HCT116 (cell line): Measurements from ENCODE around the gene EEPD1. TPM values are rescaled to one million over a fixed set of nuclear protein-coding genes. Genes with fewer than 3 reads are reported as not detected.

ENCODE experiments used
- ATAC-seq: fragments of 200-7000 bp; cut with Tn5 transposase; 2 replicates; pipeline ENCODE4 v1.9.1; 2020; ENCODE audit warnings: mild to moderate bottlenecking, moderate library complexity
- BruUV-seq: library from RNA; stranded (reverse); fragments of 400-500 nt; replicated peaks from 2 replicates; lab custom pipeline; 2021; lab: Mats Ljungman, UMichigan
- CTCF ChIA-PET: fragments of 300-600 bp; sonication (Branson Sonifier 250); formaldehyde crosslinking; loops from one replicate; lab custom pipeline; 2021; ENCODE audit warnings: antibody characterized with exemption; lab: Charles Lee
- POLR2A ChIA-PET: fragments of 300-600, 350-600 bp; sonication (Branson Sonifier 250); formaldehyde crosslinking; loops from one replicate; lab custom pipeline; 2021; ENCODE audit warnings: antibody characterized with exemption; lab: Charles Lee
- RAD21 ChIA-PET, 2 experiments: fragments of 300-600 bp; sonication (Branson Sonifier 250); formaldehyde crosslinking; loops; one replicate each; lab custom pipeline; 2023; ENCODE audit warnings: low total read pairs in 2 of 2; ENCODE audit not compliant: uncharacterized antibody in 2 of 2, unreplicated experiment in 2 of 2, low non-redundant PET in 1 of 2; lab: Charles Lee
- DNase-seq: peaks from one replicate; pipeline ENCODE4 v3.0.0-alpha.2; 2010; ENCODE audit warnings: low read depth, low spot score
- H2AFZ ChIP-seq: fragments of 200-600 bp; shearing (Covaris generic), sonication (generic); 2 replicates; pipeline ENCODE4 v1.6.1; 2017; ENCODE audit warnings: low read depth, mixed run types, mixed read lengths, antibody characterized with exemption, low read length; ENCODE audit not compliant: poor library complexity, severe bottlenecking
- H3K27ac ChIP-seq: 2 replicates; pipeline ENCODE4 v1.5.1; 2012; ENCODE audit warnings: low read depth, low read length
- H3K27me3 ChIP-seq: fragments of 200-600 bp; sonication (generic); 2 replicates; pipeline ENCODE4 v1.6.1; 2016; ENCODE audit warnings: mixed run types, low read length, mixed read lengths; ENCODE audit not compliant: insufficient read depth
- H3K36me3 ChIP-seq, 2 experiments: fragments of 200-500 bp in 1 of 2; fragments of 200-600 bp in 1 of 2; sonication (Bioruptor generic) in 1 of 2; sonication (generic) in 1 of 2; 2 replicates each; pipeline versions ENCODE4 v1.5.1 to v1.6.1; 2014 to 2016; ENCODE audit warnings: low read length in 2 of 2, inconsistent platforms in 1 of 2, mixed read lengths in 1 of 2, mixed run types in 1 of 2; ENCODE audit not compliant: insufficient read depth in 2 of 2, control insufficient read depth in 1 of 2
- H3K4me1 ChIP-seq, 2 experiments: fragments of 200-600 bp in 1 of 2; sonication (generic) in 1 of 2; 2 replicates each; pipeline versions ENCODE4 v1.5.1 to v1.6.1; 2012 to 2017; ENCODE audit warnings: low read length in 2 of 2, inconsistent platforms in 1 of 2, mild to moderate bottlenecking in 1 of 2, mixed read lengths in 1 of 2, mixed run types in 1 of 2, moderate library complexity in 1 of 2; ENCODE audit not compliant: insufficient read depth in 2 of 2, control insufficient read depth in 1 of 2
- H3K4me2 ChIP-seq: fragments of 200-600 bp; sonication (generic); 2 replicates; pipeline ENCODE4 v1.6.1; 2017; ENCODE audit warnings: mixed run types, low read length, mixed read lengths
- H3K4me3 ChIP-seq, 2 experiments: fragments of 200-600 bp in 1 of 2; sonication (generic) in 1 of 2; replicated peaks in 1 of 2; 2 replicates each; pipeline ENCODE4 v1.5.1; 2011 to 2016; ENCODE audit warnings: low read length in 2 of 2, control low read depth in 1 of 2, low read depth in 1 of 2, mild to moderate bottlenecking in 1 of 2, mixed read lengths in 1 of 2, mixed run types in 1 of 2
- H3K79me2 ChIP-seq: fragments of 200-600 bp; sonication (generic); 2 replicates; pipeline ENCODE4 v1.6.1; 2017; ENCODE audit warnings: mild to moderate bottlenecking, mixed run types, low read length, moderate library complexity, mixed read lengths; ENCODE audit not compliant: insufficient read depth
- H3K9ac ChIP-seq: fragments of 200-600 bp; sonication (generic); 2 replicates; pipeline ENCODE4 v1.6.1; 2016; ENCODE audit warnings: low read length, mixed read lengths
- H3K9me2 ChIP-seq: fragments of 200-600 bp; sonication (generic), shearing (Covaris generic); 2 replicates; pipeline ENCODE4 v1.6.1; 2017; ENCODE audit warnings: mixed run types, mild to moderate bottlenecking, moderate library complexity; ENCODE audit not compliant: insufficient read depth
- H3K9me3 ChIP-seq, 2 experiments: fragments of 200-500 bp in 1 of 2; fragments of 200-600 bp in 1 of 2; sonication (Bioruptor generic) in 1 of 2; sonication (generic) in 1 of 2; 2 replicates each; pipeline ENCODE4 v1.6.1; 2014 to 2017; ENCODE audit warnings: low read length in 2 of 2, mixed read lengths in 2 of 2, inconsistent platforms in 1 of 2, low read depth in 1 of 2, mild to moderate bottlenecking in 1 of 2, mixed run types in 1 of 2, moderate library complexity in 1 of 2; ENCODE audit not compliant: control insufficient read depth in 1 of 2, insufficient read depth in 1 of 2
- H4K20me1 ChIP-seq: fragments of 200-600 bp; sonication (generic), shearing (Covaris generic); 2 replicates; pipeline ENCODE4 v1.6.1; 2017; ENCODE audit warnings: mixed run types, mild to moderate bottlenecking, moderate library complexity; ENCODE audit not compliant: insufficient read depth
- ATF3 ChIP-seq: IDR thresholded peaks from 2 replicates; pipeline ENCODE4 v1.6.1; 2012
- CEBPB ChIP-seq: IDR thresholded peaks from 2 replicates; pipeline ENCODE4 v1.6.1; 2012; ENCODE audit warnings: low read depth
- CTCF ChIP-seq, 3 experiments: fragments of 200-600 bp in 1 of 3; sonication (generic) in 1 of 3; IDR thresholded peaks in 2 of 3; conservative IDR thresholded peaks in 1 of 3; 2 replicates each; pipeline ENCODE4 v1.5.1; 2012 to 2017; ENCODE audit warnings: low read depth in 2 of 3, low read length in 2 of 3, antibody characterized with exemption in 1 of 3, borderline replicate concordance in 1 of 3, control low read depth in 1 of 3, mild to moderate bottlenecking in 1 of 3, mixed read lengths in 1 of 3, mixed run types in 1 of 3, moderate library complexity in 1 of 3; ENCODE audit not compliant: insufficient read depth in 1 of 3
- EGR1 ChIP-seq: IDR thresholded peaks from 2 replicates; pipeline ENCODE4 v1.6.1; 2012; ENCODE audit warnings: low read depth
- ELF1 ChIP-seq: IDR thresholded peaks from 2 replicates; pipeline ENCODE4 v1.6.1; 2012; ENCODE audit warnings: low read depth, borderline replicate concordance
- EZH2 ChIP-seq: fragments of 200-600 bp; sonication (generic); IDR thresholded peaks from 2 replicates; pipeline ENCODE4 v1.6.1; 2017; ENCODE audit warnings: antibody characterized with exemption, mixed run types
- EZH2phosphoT487 ChIP-seq: fragments of 200-600 bp; IDR thresholded peaks from 2 replicates; pipeline ENCODE4 v1.6.1; 2018; ENCODE audit warnings: antibody characterized with exemption, borderline replicate concordance
- JUND ChIP-seq: IDR thresholded peaks from 2 replicates; pipeline ENCODE4 v1.6.1; 2012
- MAX ChIP-seq: IDR thresholded peaks from 2 replicates; pipeline ENCODE4 v1.6.1; 2012
- POLR2A ChIP-seq: IDR thresholded peaks from 2 replicates; pipeline ENCODE4 v1.7.0; 2011; ENCODE audit warnings: borderline replicate concordance; ENCODE audit not compliant: insufficient read depth, insufficient read length; ENCODE audit errors: extremely low read depth
- POLR2AphosphoS5 ChIP-seq: IDR thresholded peaks from 2 replicates; pipeline ENCODE4 v1.6.1; 2011; ENCODE audit warnings: mild to moderate bottlenecking, low read depth, low read length, moderate library complexity
- RAD21 ChIP-seq: IDR thresholded peaks from 2 replicates; pipeline ENCODE4 v1.6.1; 2012; ENCODE audit warnings: low read depth, mild to moderate bottlenecking
- REST ChIP-seq: IDR thresholded peaks from 2 replicates; pipeline ENCODE4 v1.6.1; 2012; ENCODE audit warnings: low read depth
- SIN3A ChIP-seq: IDR thresholded peaks from 2 replicates; pipeline ENCODE4 v1.6.1; 2012; ENCODE audit warnings: low read depth
- TCF7L2 ChIP-seq: IDR thresholded peaks from 2 replicates; pipeline ENCODE4 v1.7.0; 2011; ENCODE audit warnings: borderline replicate concordance, inconsistent platforms; ENCODE audit not compliant: insufficient read depth, insufficient read length; ENCODE audit errors: extremely low read depth
- YY1 ChIP-seq: IDR thresholded peaks from 2 replicates; pipeline ENCODE4 v1.6.1; 2011; ENCODE audit warnings: low read length, low read depth, moderate library complexity, mild to moderate bottlenecking; ENCODE audit not compliant: insufficient replicate concordance; ENCODE audit errors: extremely low read depth
- intact Hi-C: fragments of 100-400 bp; cut with micrococcal nuclease; formaldehyde crosslinking; loops from 2 replicates; pipeline ENCODE4 v1.10.0; 2022
- total RNA-seq: library from RNA; stranded (reverse); gene quantifications from one replicate; pipeline ENCODE4 v1.2.1, GENCODE V29; 2021; ENCODE audit not compliant: unreplicated experiment

EEPD1 gene
- total RNA-seq, 1 experiment from 2014 or later: 4.2 TPM

- H3K79me2 ChIP-seq: no peaks in the 10 kb centered on the region
- no peaks in the 10 kb centered on the region for H3K9me2 ChIP-seq
- BruUV-seq: no TSS peak
- TF ChIP-seq POLR2A: no peak
- no peak for TF ChIP-seq ATF3
- TF ChIP-seq POLR2AphosphoS5: no peak
- TF ChIP-seq REST: no peak
- TF ChIP-seq EZH2: no peak
- no peak for TF ChIP-seq SIN3A
- TF ChIP-seq EGR1: no peak
- TF ChIP-seq ELF1: no peak
- TF ChIP-seq YY1: no peak
- TF ChIP-seq MAX: no peak
- TF ChIP-seq TCF7L2: no peak
- TF ChIP-seq EZH2phosphoT487: no peak
- no peak for TF ChIP-seq JUND
- no peak for TF ChIP-seq CEBPB
- TF ChIP-seq RAD21: no peak
- no peak for TF ChIP-seq CTCF (IDR thresholded peaks at IDR 0.05 in 2 of 3, conservative IDR thresholded peaks at IDR 0.05 in 1 of 3; ENCODE audit: borderline replicate concordance in 1 of 3, insufficient read depth in 1 of 3, low read depth in 2 of 3, low read length in 2 of 3)
- RAD21 ChIA-PET: no interaction called here
- H3K27ac ChIP-seq: no peak overlapping the region
- CTCF ChIA-PET: no interaction called here
- intact Hi-C loops: no loop called here
- no peak overlapping the region for H3K4me3 ChIP-seq
- POLR2A ChIA-PET: no interaction called here
- H4K20me1 ChIP-seq: no peaks in the 10 kb centered on the region
- no peaks in the 10 kb centered on the region for H3K4me1 ChIP-seq
- no peaks in the 10 kb centered on the region for H3K27me3 ChIP-seq
- H3K4me2 ChIP-seq: no peak overlapping the region
- DNase-seq (no peak), ATAC-seq (no peak)
- no peak overlapping the region for H2AFZ ChIP-seq
- H3K9ac ChIP-seq: no peak overlapping the region
- no peaks in the 10 kb centered on the region for H3K9me3 ChIP-seq
- H3K36me3 ChIP-seq: no peaks in the 10 kb centered on the region
Observed at GRCh38 chr7:36185756-36186155, 32.7 kb downstream of the EEPD1 start.
